Neutrophil (primary cell): Measurements from ENCODE around the gene NBL1.

Experiments used
- H3K27ac ChIP-seq: fragments of 200-600 bp; sonication (generic); 2 replicates; pipeline ENCODE4 v1.5.1; 2016; ENCODE audit warnings: mild to moderate bottlenecking, moderate library complexity
- H3K27me3 ChIP-seq: fragments of 200-600 bp; sonication (generic); 2 replicates; pipeline ENCODE4 v1.6.0; 2016; ENCODE audit warnings: mild to moderate bottlenecking
- H3K36me3 ChIP-seq: fragments of 200-600 bp; sonication (generic); 2 replicates; pipeline ENCODE4 v1.5.1; 2017
- H3K4me1 ChIP-seq, 2 experiments: fragments of 200-600 bp in 1 of 2; sonication (generic) in 1 of 2; 1 replicate in 1 of 2; 2 replicates in 1 of 2; pipeline versions ENCODE4 v1.5.1 to v1.6.1; 2013 to 2016; ENCODE audit warnings: low read depth in 1 of 2, low read length in 1 of 2, mild to moderate bottlenecking in 1 of 2, moderate library complexity in 1 of 2; ENCODE audit not compliant: control insufficient read depth in 1 of 2, insufficient read depth in 1 of 2
- H3K4me3 ChIP-seq, 2 experiments: fragments of 200-600 bp in 1 of 2; sonication (generic) in 1 of 2; 1 replicate in 1 of 2; 2 replicates in 1 of 2; pipeline ENCODE4 v1.5.1; 2013 to 2016; ENCODE audit warnings: low read depth in 1 of 2, low read length in 1 of 2, mild to moderate bottlenecking in 1 of 2, moderate library complexity in 1 of 2
- H3K9me3 ChIP-seq: fragments of 200-600 bp; sonication (generic); 2 replicates; pipeline ENCODE4 v1.5.1; 2016
- TF ChIP-seq, protein P1 (sequence below): fragments of 200-600 bp; sonication (generic); IDR thresholded peaks from 2 replicates; pipeline ENCODE4 v1.5.1; 2016; ENCODE audit warnings: antibody characterized with exemption

The NBL1 gene

DNA sequence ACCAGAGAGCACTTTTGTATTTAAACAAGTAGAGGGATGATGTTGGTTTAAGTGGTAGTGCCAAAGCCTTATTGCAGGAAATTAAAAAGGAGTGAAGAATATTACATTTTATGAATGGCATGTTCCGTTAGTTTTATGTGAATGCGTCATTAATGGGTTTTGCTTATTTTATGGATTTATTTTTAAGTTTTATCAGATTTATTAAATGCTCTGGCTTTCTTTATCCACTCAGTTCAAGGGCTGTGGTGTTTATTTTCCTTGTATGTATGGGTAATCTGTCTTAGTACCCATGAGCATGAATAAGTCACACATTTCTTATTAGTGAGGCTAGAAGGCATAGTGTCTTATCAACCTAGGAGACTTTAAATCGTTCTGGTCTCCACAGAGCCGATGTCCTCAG, 41.6 kb upstream of the NBL1 start:
- peaks cover 9% of the 10 kb centered on the region in 2 experiments for H3K4me1 ChIP-seq
- H3K36me3 ChIP-seq = no peaks in the 10 kb centered on the region
- H3K9me3 ChIP-seq = no peaks in the 10 kb centered on the region
- no peak overlapping the region for H3K4me3 ChIP-seq
- H3K27me3 ChIP-seq = no peaks in the 10 kb centered on the region
- no peak overlapping the region for H3K27ac ChIP-seq
- TF ChIP-seq, protein P1, sequence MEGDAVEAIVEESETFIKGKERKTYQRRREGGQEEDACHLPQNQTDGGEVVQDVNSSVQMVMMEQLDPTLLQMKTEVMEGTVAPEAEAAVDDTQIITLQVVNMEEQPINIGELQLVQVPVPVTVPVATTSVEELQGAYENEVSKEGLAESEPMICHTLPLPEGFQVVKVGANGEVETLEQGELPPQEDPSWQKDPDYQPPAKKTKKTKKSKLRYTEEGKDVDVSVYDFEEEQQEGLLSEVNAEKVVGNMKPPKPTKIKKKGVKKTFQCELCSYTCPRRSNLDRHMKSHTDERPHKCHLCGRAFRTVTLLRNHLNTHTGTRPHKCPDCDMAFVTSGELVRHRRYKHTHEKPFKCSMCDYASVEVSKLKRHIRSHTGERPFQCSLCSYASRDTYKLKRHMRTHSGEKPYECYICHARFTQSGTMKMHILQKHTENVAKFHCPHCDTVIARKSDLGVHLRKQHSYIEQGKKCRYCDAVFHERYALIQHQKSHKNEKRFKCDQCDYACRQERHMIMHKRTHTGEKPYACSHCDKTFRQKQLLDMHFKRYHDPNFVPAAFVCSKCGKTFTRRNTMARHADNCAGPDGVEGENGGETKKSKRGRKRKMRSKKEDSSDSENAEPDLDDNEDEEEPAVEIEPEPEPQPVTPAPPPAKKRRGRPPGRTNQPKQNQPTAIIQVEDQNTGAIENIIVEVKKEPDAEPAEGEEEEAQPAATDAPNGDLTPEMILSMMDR = no peak

DNA sequence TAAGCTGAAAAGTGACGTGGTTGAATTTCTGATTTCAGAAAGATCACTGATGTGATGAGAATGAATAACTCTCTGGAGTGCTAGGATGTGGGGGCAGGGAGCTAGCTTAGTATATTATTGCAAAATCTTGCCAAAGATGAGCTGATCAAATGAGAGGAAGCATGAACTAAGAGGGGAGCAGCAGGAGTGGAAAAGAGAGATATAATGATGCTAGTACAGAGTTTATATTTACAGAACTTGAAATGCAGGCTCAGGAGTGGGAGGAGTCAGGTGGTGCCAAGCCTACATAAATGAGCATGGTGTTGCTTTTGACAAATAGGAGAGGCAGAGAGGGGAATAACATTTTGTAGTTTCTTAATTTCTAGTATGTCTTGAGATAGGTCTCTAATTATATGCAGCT, 38.1 kb upstream of the NBL1 start:
- TF ChIP-seq, protein P1 = no peak
- H3K4me3 ChIP-seq = no peak overlapping the region

DNA sequence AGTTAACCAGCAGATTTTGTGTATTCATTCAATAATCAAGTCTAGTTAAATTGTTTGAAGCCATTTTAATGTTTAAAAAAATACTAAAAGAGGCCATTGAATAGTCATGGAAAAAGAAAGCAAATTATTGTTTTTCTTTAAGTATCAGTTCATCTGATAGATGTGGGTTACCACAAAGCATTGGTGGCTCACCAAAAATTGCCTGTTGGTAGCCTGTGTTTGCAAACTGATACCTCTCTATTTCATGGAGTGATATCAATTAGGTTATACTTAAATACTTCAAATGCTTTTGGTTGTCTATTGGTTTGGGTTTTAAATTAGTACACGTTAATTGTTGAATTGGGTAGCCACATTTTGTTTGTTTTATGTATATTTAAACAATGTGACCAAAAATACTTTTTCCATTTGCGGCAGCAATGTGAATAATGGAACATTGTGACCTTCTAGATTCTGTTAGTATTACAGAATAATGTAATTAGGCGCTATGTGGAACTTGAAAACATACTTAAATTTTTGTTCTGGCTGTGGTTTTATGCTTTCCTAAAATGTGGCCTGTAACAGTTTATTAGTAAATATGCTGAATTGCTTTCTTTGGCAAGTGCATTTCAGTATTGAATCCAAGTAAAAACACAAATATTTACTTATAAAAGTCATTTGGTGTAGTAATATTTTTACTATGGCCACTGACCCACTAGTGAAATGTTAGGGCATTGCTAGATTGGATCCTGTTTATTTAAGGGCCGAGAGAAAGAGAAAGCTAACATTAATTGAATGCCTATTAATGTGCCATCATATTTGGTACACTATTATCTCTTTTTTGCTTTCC, 37.1 kb upstream of the NBL1 start:
- TF ChIP-seq, protein P1 = no peak
- Histone ChIP-seq H3K9me3 (no peaks in the 10 kb centered on the region), H3K4me3 (no peak overlapping the region), H3K4me1 (peaks cover 0 to 3% of the 10 kb centered on the region in 2 experiments), H3K27ac (no peak overlapping the region), H3K27me3 (no peaks in the 10 kb centered on the region), H3K36me3 (no peaks in the 10 kb centered on the region)

More for the DNA sequence above, 38.1 kb upstream of the NBL1 start:
- Histone ChIP-seq H3K27me3 (no peaks in the 10 kb centered on the region), H3K27ac (no peak overlapping the region), H3K9me3 (no peaks in the 10 kb centered on the region), H3K4me1 (peaks cover 0 to 3% of the 10 kb centered on the region in 2 experiments), H3K36me3 (no peaks in the 10 kb centered on the region)

DNA sequence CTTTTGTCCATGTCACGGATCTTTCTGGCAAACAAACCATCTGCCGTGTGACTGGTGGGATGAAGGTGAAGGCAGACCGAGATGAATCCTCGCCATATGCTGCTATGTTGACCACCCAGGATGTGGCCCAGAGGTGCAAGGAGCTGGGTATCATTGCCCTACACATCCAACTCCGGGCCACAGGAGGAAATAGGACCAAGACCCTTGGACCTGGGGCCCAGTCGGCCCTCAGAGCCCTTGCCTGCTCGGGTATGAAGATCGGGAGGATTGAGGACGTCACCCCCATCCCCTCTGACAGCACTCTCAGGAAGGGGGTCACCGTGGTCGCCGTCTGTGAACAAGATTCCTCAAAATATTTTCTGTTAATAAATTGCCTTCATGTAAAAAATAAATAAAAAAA, 35.9 kb upstream of the NBL1 start:
- Histone ChIP-seq H3K36me3 (no peaks in the 10 kb centered on the region), H3K4me3 (no peak overlapping the region), H3K27me3 (no peaks in the 10 kb centered on the region), H3K27ac (no peak overlapping the region), H3K9me3 (no peaks in the 10 kb centered on the region), H3K4me1 (peaks cover 0 to 3% of the 10 kb centered on the region in 2 experiments)
- TF ChIP-seq, protein P1 = no peak

DNA sequence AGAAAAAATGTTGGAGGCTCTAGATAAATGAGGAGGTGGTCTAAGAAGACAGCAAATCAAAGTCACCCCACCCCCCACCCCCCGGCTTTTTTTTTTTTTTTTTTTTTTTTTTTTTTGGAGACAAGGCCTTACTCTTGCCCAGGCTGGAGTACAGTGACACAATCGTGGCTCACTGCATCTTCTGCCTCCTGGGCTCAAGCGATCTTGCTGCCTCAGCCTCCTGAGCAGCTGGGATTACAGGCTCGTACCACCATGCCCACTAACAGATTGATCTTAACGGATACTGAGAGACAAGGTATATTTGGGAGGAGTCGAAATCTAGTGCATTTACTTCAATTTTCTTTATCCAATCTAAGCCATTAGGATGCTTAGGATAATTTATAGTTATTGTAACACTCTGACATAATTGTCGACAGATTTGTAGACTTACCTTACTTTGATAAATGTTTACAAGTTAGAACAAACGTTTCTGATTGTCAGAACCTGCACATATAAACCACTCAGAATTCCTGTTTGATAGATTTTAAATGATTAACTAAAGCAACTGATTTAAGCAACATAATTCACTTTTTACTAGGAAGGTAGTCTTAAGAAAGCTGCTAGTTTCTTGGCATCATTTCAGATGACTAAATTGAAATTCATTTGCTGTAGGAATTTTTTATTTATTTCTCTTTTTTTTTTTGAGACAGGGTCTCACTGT, 33.7 kb upstream of the NBL1 start:
- no peak overlapping the region for H3K27ac ChIP-seq
- peaks cover 4% of the 10 kb centered on the region for H3K36me3 ChIP-seq
- H3K27me3 ChIP-seq = no peaks in the 10 kb centered on the region
- no peak overlapping the region for H3K4me3 ChIP-seq
- TF ChIP-seq, protein P1 = no peak
- no peaks in the 10 kb centered on the region for H3K9me3 ChIP-seq
- H3K4me1 ChIP-seq = peaks cover 0 to 3% of the 10 kb centered on the region in 2 experiments
